AG04449 (cell line): ENCODE results near the gene ERMARD.
"Not testable (repeated sequence)": the region's sequence is repeated elsewhere in the genome, so short reads cannot be mapped to it uniquely, and the experiment has no call there.

ENCODE experiments used
- CTCF ChIA-PET: fragments of 350-600 bp; formaldehyde crosslinking; extraction: SDS; loops from one replicate; lab custom pipeline; 2021; ENCODE audit warnings: antibody characterized with exemption; lab: Yijun Ruan, JAX
- POLR2A ChIA-PET: fragments of 400-600, 350-600 bp; formaldehyde crosslinking; extraction: SDS; loops from one replicate; lab custom pipeline; 2020; ENCODE audit warnings: antibody characterized with exemption, inconsistent platforms; lab: Yijun Ruan, JAX
- DNase-seq: peaks from one replicate; pipeline ENCODE4 v3.0.0-alpha.2; 2010; ENCODE audit warnings: low read depth, low spot score
- H3K4me3 ChIP-seq: 2 replicates; pipeline ENCODE4 v1.5.1; 2011; ENCODE audit warnings: low read depth, mild to moderate bottlenecking, control low read depth, low read length
- CTCF ChIP-seq: IDR thresholded peaks from one replicate; pipeline ENCODE4 v1.5.1; 2011; ENCODE audit warnings: mild to moderate bottlenecking, moderate library complexity, low read length, control low read depth, inconsistent platforms; ENCODE audit not compliant: insufficient read depth; ENCODE audit errors: missing control alignments

ERMARD gene

GRCh38 chr6:169746556-169746955 is 4.9 kb upstream of the ERMARD start:
- DNase-seq: no peak
- POLR2A ChIA-PET: no interaction called here
- CTCF ChIA-PET: no interaction called here
- TF ChIP-seq CTCF: no peak
- H3K4me3 ChIP-seq: no peak overlapping the region

GRCh38 chr6:169752074-169752623 is 727 bp downstream of the ERMARD start:
- POLR2A ChIA-PET: interaction anchor here (1.0 to 1.2 kb wide), 2 partner anchors 26 to 802 kb away, joined by 3 read pairs; partner anchors contain the start of gene TBP

GRCh38 chr6:169755162-169755561 is 3.7 kb downstream of the ERMARD start:
- DNase-seq: no peak
- ChIA-PET CTCF (interaction anchor here (0.7 kb wide), 1 partner anchor 121 kb away, joined by 3 read pairs; no protein-coding TSS in a partner anchor), POLR2A (no interaction called here)
- TF ChIP-seq CTCF: no peak
- H3K4me3 ChIP-seq: no peak overlapping the region

More at GRCh38 chr6:169752074-169752623, 727 bp downstream of the ERMARD start:
- peak overlapping the region; percentile 83 for H3K4me3 ChIP-seq
- DNase-seq: no peak
- CTCF ChIA-PET: interaction anchor here (0.8 to 1.4 kb wide), 4 partner anchors 12 to 778 kb away, joined by 3 read pairs; no protein-coding TSS in a partner anchor
- no peak for TF ChIP-seq CTCF

- H3K4me3 ChIP-seq: no peak overlapping the region
- no peak for DNase-seq
- CTCF ChIA-PET: interaction anchor here (1.5 kb wide), 1 partner anchor 68 kb away, joined by 3 read pairs; no protein-coding TSS in a partner anchor
- TF ChIP-seq CTCF: no peak
- POLR2A ChIA-PET: no interaction called here
Observed at GRCh38 chr6:169763308-169763707, 11.9 kb downstream of the ERMARD start.

- ChIA-PET POLR2A (no interaction called here), CTCF (interaction anchor here (0.9 to 1.5 kb wide), 3 partner anchors 11 to 67 kb away, joined by 3 to 5 read pairs (median 3); no protein-coding TSS in a partner anchor)
- TF ChIP-seq CTCF: no peak
- DNase-seq: no peak
- no peak overlapping the region for H3K4me3 ChIP-seq
Observed at GRCh38 chr6:169763881-169764280, 12.5 kb downstream of the ERMARD start.

- H3K4me3 ChIP-seq, DNase-seq, POLR2A ChIA-PET: not testable (repeated sequence)
- CTCF ChIA-PET: interaction anchor here (1.1 kb wide), 1 partner anchor 9 kb away, joined by 3 read pairs; no protein-coding TSS in a partner anchor
Observed at GRCh38 chr6:169765789-169766188, 14.4 kb downstream of the ERMARD start.
